KOPT-K1 (cell line): ENCODE measurements around the gene KCNQ1.

Experiments
- H3K27ac ChIP-seq: fragments of 200-600 bp; sonication (generic); 2 replicates; pipeline ENCODE4 v1.5.1; 2016; ENCODE audit warnings: antibody characterized with exemption, mild to moderate bottlenecking, low read depth, low read length; ENCODE audit not compliant: poor library complexity, severe bottlenecking
- H3K36me3 ChIP-seq: fragments of 200-600 bp; sonication (generic); 2 replicates; pipeline ENCODE4 v1.5.1; 2017; ENCODE audit warnings: antibody characterized with exemption, mild to moderate bottlenecking, low read length, moderate library complexity; ENCODE audit not compliant: insufficient read depth
- H3K9me3 ChIP-seq: fragments of 200-600 bp; sonication (generic); 2 replicates; pipeline ENCODE4 v1.5.1; 2017; ENCODE audit warnings: antibody characterized with exemption, low read length, mild to moderate bottlenecking; ENCODE audit not compliant: insufficient read depth, poor library complexity, severe bottlenecking

KCNQ1 gene

GRCh38 chr11:2837096-2837601, 392.3 kb downstream of the KCNQ1 start:
- H3K9me3 ChIP-seq: no peaks in the 10 kb centered on the region
- no peaks in the 10 kb centered on the region for H3K36me3 ChIP-seq
- H3K27ac ChIP-seq: no peak overlapping the region

- H3K36me3 ChIP-seq: no peaks in the 10 kb centered on the region
- H3K9me3 ChIP-seq: no peaks in the 10 kb centered on the region
- H3K27ac ChIP-seq: no peak overlapping the region
Measured at GRCh38 chr11:2837651-2838050, 392.8 kb downstream of the KCNQ1 start.

DNA sequence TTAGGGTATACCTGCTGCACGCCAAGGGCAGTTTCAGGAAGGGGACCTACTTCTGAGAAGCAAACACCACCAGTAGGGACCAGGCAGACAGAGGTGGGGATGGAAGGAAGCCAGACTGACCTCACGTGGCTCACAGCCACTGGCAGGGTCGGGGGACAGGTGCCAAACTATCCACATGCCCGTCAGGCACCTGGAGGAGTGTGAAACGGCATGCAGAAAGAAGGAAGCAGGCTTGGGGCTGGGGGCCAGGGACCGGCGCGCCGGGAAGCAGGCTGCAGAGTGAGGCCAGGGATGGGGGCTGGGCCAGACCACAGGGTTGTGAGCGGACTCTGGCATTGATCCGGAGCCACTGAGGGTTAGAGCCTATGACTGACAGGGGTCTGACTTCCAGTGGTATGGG, 393.3 kb downstream of the KCNQ1 start:
- H3K27ac ChIP-seq: no peak overlapping the region
- no peaks in the 10 kb centered on the region for H3K9me3 ChIP-seq
- H3K36me3 ChIP-seq: no peaks in the 10 kb centered on the region

GRCh38 chr11:2838676-2839294, 394.0 kb downstream of the KCNQ1 start:
- Histone ChIP-seq H3K36me3 (no peaks in the 10 kb centered on the region), H3K27ac (no peak overlapping the region), H3K9me3 (no peaks in the 10 kb centered on the region)

DNA sequence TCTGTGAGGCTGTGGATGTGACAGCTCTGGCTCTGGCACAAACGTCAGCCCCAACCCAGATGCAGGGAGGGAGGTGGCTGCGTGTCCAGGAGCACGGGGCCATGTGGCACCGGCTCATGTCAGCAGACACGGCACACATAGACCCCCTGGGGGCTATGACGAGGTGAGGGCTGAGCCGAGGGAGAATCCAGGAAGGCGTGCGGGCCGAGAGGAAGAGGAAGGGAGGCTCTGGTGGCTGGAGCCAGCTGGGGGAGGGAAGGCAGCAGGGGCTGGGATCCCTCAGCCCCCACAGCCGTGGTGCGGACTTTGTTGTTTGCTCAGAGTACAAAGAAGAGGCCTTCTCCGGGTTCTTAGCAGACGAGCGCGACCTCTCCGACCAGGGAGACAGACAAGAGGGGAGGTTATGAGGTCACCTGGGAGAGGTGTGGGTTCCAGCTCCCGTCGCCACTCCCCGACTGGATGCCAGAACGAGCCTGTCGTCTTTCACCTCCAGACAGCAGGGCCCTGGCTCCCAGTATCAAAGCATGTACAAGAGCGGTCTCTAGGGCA, 394.7 kb downstream of the KCNQ1 start:
- Histone ChIP-seq H3K27ac (no peak overlapping the region), H3K9me3 (no peaks in the 10 kb centered on the region), H3K36me3 (no peaks in the 10 kb centered on the region)

DNA sequence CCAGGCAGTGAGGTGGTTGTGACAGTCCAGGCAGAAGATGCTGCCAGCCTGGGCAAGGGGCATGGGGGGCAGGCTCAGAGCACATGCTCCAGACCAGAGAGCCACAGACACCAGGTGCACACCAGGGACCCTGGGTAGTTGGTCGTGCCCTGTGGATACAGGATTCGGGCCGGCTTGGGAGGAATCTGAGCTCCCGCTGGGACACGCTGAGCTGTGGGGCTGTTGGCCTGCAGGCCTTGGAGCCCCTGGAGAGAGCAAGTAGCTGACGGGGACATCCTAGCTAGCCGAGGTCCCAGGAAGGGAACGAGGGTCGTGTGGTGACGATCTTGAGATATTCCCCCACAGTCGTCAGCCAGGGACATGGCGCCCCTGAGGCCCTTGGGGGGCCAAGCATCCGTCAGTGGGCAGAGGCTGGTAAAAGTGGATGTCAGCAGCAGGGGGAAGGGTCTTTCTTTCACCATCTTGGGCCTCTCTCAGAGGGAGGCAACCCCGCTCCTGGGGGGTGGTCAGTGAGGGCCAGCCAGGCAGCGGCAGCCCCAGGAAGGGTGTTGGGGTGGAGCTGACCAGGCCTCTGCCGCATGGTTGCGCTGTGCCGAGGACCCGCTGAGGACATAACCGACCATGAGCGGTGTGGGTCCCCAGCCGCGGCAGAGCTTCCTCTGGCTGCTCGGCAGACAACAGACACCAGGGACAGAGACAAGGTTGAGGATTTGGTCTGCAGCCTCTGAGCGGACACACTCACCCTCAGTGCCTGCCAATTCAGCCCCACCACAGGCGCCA, 396.8 kb downstream of the KCNQ1 start:
- no peaks in the 10 kb centered on the region for H3K9me3 ChIP-seq
- H3K27ac ChIP-seq: no peak overlapping the region
- H3K36me3 ChIP-seq: no peaks in the 10 kb centered on the region

DNA sequence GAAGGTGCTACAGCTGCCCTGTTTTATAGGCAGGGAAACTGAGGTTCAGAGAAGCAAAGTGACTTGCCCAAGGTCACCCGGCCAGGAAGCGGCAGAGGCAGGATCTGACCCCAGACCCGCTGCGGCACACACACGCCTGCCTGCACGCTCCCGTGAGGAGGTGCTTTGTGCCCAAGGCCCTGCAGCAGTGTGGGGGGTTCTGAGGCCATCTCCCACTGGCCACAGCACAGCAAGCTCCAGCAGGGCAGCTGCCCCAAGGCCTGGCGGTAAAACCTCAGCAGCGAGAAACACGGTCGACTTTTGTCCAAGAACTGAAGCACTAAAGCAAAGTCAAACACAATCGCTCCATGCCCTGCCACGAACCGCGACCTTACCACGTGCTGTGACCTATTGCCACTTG, 398.1 kb downstream of the KCNQ1 start:
- H3K9me3 ChIP-seq: no peaks in the 10 kb centered on the region
- no peak overlapping the region for H3K27ac ChIP-seq
- H3K36me3 ChIP-seq: no peaks in the 10 kb centered on the region

DNA sequence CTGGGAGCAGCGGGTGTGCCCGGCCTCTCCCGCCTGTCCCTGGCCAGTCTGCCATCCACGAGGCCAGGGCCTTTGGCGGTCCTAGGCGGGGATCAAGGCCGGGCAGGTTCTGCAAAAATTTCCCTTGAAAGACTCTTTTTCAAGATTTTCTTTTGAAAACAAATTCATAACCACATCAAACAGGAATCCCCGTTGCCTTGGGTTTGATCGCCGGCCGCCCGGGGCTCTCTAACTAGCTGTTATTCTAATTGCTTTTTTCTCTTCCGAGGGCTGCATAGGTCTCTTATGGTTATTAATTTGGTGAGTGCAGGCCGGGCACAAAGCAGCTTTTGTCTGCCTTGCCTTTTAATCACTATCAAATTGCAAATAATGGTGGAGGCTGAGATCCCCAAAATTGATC, 398.7 kb downstream of the KCNQ1 start:
- Histone ChIP-seq H3K27ac (no peak overlapping the region), H3K9me3 (no peaks in the 10 kb centered on the region), H3K36me3 (no peaks in the 10 kb centered on the region)

- H3K9me3 ChIP-seq: no peaks in the 10 kb centered on the region
- no peak overlapping the region for H3K27ac ChIP-seq
Measured at GRCh38 chr11:2844116-2844842, 399.5 kb downstream of the KCNQ1 start.

DNA sequence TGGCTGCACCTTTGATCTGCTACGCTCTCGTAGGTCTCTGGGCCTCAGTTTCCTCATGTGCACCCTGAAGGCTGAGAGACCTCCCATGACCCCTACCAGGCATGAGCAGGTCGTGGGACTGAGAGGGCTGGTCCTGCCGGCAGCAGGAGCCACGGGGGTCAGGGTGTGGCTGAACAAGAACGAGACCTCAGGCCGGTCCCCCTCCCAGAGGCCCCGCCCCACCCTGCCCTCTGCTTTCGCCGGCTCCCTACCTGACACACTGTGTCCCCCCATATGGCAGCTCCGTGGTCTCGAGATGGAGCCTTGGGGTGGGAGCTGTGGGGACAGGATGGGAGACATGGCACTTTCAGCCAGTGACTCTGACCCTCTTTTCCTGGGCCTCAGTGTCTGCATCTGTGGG, 400.2 kb downstream of the KCNQ1 start:
- Histone ChIP-seq H3K9me3 (no peaks in the 10 kb centered on the region), H3K27ac (no peak overlapping the region)

More at GRCh38 chr11:2844116-2844842, 399.5 kb downstream of the KCNQ1 start:
- no peaks in the 10 kb centered on the region for H3K36me3 ChIP-seq

GRCh38 chr11:2846056-2846455, 401.2 kb downstream of the KCNQ1 start:
- no peaks in the 10 kb centered on the region for H3K9me3 ChIP-seq
- no peaks in the 10 kb centered on the region for H3K36me3 ChIP-seq
- no peak overlapping the region for H3K27ac ChIP-seq

More for the DNA sequence above, 400.2 kb downstream of the KCNQ1 start:
- H3K36me3 ChIP-seq: no peaks in the 10 kb centered on the region

DNA sequence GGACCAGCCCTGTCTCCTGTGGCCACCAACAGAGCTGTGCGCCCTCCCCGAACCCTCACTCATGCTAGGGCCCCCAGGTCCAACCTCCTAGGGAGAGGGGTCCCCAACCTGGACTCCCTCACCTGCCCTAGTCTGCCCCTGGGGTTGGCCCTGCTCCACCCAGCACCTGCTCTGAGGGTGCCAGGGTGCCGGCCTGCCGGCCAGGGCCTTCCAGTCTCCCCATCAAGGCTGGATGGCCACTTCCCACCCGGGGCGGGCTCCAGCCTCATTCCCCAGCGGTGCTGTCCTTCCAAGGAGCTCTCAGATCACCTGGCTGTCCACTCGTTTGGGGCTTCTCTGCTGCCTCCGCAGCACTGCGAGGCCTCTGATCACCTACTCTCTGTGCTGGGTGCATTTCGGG, 401.7 kb downstream of the KCNQ1 start:
- no peaks in the 10 kb centered on the region for H3K36me3 ChIP-seq
- no peaks in the 10 kb centered on the region for H3K9me3 ChIP-seq
- H3K27ac ChIP-seq: no peak overlapping the region

DNA sequence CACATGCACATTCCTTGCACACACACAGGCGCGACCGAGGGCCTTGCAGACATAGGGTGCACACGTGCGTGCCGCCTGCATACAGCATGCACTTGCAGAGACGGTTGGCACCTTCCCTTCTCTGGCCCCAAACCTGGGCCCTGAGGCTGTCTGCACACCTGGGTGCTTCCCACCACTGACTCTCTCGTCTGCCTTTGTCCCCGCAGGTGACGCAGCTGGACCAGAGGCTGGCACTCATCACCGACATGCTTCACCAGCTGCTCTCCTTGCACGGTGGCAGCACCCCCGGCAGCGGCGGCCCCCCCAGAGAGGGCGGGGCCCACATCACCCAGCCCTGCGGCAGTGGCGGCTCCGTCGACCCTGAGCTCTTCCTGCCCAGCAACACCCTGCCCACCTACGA, 402.8 kb downstream of the KCNQ1 start:
- Histone ChIP-seq H3K27ac (no peak overlapping the region), H3K36me3 (no peaks in the 10 kb centered on the region), H3K9me3 (no peaks in the 10 kb centered on the region)

DNA sequence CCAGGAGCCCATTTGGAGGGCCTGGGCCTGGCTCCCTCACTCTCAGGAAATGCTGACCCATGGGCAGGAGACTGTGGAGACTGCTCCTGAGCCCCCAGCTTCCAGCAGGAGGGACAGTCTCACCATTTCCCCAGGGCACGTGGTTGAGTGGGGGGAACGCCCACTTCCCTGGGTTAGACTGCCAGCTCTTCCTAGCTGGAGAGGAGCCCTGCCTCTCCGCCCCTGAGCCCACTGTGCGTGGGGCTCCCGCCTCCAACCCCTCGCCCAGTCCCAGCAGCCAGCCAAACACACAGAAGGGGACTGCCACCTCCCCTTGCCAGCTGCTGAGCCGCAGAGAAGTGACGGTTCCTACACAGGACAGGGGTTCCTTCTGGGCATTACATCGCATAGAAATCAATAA, 403.7 kb downstream of the KCNQ1 start:
- no peaks in the 10 kb centered on the region for H3K9me3 ChIP-seq
- H3K27ac ChIP-seq: no peak overlapping the region
- no peaks in the 10 kb centered on the region for H3K36me3 ChIP-seq
